GM18499 (cell line): ENCODE data around the gene PPIP5K2.
"Not testable (repeated sequence)": the region's sequence is repeated elsewhere in the genome, so short reads cannot be mapped to it uniquely, and the experiment has no call there.

ENCODE experiments used
- ATAC-seq: cut with Tn5 transposase; IDR thresholded peaks from one replicate; pipeline ENCODE4 v1.9.1; 2021; ENCODE audit warnings: moderate number of reproducible peaks; ENCODE audit not compliant: insufficient read depth, unreplicated experiment

Gene PPIP5K2

DNA sequence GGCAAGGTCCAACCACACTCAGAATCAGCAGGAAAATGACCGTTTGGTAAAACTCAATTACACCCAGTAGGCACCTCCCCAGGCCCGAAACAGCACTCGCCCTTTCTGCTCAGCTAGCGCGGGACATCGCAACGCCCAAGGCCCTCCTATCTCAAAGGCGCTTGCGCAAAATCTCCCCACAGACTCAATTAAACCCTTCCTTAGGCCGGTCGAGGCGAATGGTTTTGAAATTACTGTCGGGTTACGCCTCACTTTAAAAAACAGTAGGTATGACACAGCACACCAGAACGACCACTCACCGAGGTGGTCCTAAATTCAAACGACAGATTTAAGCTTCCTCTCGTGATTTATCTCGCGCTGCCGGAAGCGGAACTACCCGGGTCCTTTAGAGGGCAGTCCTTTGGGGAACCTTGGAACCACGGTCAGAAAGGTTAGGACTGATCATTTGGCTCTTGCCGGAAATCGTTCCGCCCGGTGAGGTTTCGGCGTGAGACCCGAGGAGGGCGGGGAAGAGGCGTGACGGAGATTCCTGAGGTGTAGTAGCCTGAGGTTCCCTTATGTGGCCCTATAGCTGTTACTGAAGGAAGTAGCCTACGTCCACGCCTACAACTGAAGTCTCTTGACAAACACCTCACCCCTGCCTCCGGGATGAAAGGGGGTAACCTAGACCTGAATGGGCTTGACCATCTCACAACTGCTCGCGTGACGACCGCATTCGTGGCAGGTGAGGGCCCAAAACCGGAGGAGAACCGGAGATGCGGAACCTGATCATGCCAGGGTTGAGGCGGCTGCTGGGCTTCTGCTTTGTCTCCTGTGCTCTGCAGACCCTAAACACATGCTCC, at the start of gene PPIP5K2, which contains the start of gene GIN1:
Gene PPIP5K2 (plus strand): TSS at position 537 of the 842 bp plus-strand sequence. CDS start 9,289 bp downstream, outside the sequence.
Gene GIN1 (minus strand): TSS at position 374 of the 842 bp plus-strand sequence. CDS start 11,431 bp downstream, outside the sequence.
- ATAC-seq: peak; percentile 91

DNA sequence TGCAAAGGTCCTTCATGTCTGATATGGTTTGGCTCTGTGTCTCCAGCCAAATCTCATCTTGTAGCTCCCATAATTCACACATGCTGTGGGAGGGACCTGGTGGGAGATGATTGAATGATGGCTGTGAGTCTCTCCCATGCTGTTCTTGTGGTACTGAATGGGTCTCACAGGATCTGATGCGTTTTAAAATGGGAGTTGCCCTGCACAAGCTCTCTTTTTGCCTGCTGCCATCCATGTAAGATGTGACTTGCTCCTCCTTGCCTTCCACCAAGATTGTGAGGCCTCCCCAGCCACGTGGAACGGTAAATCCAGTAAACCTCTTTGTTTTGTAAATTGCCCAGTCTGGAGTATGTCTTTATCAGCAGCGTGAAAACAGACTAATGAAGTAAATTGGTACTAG, 46.6 kb upstream of the PPIP5K2 start:
- ATAC-seq: not testable (repeated sequence)

DNA sequence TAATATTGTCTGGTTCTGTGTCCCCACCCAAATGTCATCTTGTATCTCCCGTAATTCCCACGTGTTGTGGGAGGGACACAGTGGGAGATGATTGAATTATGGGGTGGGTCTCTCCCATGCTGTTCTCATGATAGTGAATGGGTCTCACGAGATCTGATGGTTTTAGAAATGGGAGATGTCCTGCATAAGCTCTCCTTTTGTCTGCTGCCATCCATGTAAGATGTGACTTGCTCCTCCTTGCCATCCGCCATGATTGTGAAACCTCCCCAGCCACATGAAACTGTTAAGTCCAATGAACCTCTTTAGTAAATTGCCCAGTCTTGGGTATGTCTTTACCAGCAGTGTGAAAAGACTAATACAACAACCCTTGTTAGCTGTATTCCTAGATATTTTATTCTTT, 44.7 kb upstream of the PPIP5K2 start:
- ATAC-seq: no peak

DNA sequence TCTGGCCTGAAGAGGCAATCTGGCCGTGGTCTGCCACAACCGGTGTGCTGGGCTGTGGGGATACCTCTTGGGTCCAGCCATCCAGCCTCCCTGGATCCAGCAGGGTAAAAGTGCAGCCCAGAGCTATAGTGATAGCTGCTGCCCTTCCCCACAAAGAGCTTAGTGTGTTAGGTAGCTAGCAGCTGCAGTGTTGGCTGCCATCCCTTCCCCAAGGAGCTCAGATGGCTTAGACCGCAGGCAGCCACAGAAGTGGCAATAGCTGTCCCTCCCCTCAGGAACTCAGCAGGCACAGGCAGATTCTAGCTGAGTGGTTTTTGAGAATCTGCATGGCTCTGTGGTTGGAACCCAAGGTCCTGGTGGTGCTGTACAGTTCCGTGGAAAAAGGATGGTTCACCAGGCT, 40.3 kb upstream of the PPIP5K2 start:
- ATAC-seq: no peak

DNA sequence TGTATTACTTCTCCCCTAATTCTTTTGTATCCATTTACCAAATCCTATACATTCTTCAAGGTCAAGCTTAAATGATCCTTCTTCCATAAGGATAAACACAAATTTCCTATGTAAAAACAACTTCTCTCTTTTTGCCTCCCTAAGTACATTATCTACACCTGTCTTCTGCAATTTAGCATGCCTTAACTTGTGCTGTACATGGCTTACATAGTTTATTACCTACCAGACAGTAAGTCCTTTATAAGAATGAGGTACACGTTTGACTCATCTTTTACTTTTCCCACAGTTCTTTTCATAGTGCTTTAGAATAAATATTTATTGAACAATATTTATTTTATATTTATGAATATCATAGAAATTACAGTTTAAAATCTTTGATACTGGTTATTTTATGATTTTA, 33.6 kb upstream of the PPIP5K2 start:
- ATAC-seq: no peak

DNA sequence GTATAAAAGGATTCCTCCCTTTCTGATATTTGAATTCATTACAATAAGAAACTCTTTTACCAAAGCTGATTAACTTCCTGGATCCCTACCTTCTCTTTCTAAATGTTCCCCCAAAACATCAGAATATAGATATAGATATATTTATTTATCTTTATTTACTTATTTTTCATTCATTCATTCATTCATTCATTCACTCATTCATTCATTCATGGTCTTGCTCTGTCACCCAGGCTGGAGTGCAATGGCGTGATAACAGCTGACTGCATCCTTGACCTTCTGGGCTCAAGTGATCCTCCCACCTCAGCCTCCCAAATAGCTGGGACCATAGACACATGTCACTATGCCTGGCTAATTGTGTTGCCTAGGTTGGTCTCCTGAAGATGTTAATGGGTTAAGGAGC, 30.8 kb upstream of the PPIP5K2 start:
- ATAC-seq: no peak

DNA sequence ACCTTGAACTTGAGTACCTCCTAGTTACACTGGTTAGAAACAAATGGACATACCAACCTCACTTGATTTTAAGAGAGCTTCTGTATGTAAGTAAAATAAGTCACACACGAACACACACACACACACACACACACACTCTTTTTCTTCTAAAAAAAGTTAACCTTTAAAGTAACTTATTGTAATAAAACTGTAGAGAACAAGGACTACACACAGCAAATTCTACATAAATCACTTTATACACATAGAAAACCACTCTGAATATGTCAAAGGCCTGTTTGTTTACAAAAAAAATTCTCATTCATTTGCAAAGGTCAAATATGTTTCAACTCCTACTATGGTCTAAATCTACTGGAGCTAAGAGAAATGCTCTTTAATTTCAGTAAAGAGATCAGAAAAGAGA, 29.3 kb upstream of the PPIP5K2 start:
- ATAC-seq: no peak

DNA sequence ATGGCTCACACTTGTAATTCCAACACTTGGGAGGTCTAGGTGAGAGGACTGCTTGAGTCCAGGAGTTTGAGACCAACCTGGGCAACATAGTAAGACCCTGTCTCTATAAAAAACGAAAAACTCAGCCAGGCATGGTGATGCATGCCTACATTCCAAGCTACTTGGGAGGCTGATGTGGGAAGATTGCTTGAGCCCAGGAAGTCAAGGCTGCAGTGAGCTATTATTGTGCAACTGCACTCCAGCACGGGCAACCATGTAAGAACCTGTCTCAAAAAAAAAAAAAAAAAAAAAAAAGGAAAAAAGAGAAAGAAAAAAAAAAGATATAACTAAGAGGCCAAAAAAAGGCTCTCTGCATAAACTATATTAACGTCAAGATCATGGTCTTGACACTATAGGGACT, 27.4 kb upstream of the PPIP5K2 start:
- ATAC-seq: no peak

DNA sequence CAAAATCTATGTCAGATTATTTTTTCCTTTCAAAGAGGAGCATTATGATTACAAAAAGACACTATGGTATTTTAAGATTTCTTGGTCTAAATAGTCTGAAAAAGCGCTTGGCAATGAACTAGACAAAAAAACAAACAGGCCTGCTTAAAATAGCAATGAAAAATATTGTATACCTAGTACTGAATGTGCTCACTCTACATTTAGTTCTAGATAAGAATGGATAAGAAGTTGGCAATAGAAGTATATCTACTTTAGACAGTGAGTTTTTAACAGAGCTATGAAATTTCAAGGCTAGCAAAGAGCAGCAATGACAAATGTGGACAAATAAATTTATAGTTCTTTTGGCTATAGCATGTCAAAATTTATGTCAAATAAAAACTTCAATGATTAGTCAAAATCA, 26.4 kb upstream of the PPIP5K2 start:
- no peak for ATAC-seq

DNA sequence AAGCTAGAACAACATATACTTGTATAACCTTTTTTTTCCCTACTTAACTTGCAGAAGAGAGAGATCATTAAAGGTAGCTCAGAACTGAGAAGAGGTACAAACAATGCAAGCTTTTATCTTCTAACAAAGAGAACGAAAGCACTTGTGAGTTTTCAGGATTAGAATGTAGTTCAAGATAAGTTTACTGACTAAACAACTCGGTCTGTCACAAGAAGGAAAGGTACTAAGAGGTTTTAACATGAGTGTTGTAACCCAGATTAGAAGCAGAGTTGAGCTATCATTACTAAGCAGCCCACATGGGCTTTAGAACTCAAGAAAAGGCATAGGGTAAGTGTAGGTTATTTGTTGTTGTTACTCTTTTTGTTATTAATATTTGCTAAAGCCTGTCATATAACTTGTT, 25.4 kb upstream of the PPIP5K2 start:
- ATAC-seq: no peak

DNA sequence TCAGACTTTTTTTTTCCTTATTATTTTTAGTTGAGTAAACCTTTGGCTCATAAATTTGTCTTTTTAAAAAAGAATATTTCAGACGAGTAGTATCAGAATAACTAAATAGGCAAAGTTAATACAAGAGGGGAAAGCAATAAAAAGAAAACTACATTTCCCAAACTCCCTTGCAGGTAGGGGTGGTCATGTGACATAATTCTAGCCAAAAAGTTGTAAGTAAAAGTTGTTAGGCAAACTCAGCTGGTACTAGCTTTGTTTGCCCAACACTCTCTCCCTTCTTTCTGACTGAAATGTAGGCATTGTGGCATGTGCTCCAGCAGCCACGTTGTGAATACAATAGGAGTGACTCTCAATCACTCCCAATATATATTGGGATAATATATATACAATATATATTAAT, 21.1 kb upstream of the PPIP5K2 start:
- ATAC-seq: no peak

DNA sequence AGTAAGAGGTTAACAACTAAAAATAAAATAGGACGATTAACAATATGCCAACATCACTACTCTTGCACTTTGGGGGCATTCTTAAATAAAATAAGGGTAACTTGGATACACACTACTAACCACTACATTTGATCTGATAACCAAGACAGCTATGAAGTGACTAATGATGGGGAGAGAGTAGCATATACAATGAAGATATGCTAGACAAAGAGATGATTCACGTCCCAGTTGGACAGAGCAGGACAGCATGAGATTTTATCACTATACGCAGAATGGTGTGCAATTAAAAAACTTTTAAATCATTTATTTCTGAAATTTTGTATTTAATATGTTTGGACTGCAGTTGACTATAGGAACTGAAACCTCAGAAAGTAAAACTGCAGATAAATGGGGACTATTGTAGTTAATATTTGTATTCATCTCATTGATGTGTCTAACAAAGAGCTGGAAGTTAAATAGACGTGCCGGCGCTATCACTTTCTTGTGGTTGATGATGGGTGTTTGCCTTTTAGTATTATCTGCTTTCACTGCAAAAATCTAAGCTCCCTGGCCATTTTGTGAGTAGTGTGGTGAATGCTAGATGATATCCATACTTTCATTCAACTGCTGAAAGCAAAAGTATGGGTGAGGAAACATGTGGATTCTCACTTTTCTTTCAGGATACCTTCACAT, 18.9 kb upstream of the PPIP5K2 start:
- ATAC-seq: no peak

DNA sequence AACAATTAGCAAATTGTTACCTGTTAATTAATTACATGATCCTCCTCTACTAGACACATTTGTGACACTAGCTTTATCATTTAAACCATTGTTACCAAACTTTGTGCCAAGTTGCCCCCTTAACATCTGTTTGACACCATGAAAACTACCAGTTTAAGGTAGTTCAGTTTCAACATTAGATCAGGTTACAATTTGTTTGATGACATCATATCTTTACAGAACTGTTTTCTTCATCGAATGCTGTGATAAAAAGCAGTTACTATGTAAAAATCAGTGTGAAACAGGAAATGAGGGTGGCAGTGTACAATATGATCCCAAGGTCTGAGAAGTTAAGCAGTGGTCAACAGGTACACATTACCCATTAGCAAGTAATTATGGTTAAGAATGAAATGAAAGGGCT, 17.9 kb upstream of the PPIP5K2 start:
- ATAC-seq: no peak

DNA sequence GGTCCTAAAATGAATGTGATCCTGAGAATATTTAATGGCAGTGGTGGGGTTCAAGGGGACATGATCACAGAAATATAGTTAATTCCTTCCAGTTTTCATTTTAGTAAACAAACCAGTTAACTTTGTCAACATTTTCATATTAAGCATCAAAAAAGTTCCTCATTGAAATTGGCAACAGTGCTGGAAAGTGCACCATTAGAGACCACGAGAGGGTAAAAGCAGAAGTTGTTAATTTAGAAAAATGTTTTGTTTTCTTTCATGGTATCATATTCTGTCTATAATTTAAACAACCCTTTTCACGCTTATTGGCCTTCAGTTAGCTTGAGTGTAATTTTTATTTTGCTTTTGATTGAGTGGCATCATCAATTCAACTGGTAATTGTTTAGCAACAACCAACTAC, 12.0 kb upstream of the PPIP5K2 start:
- ATAC-seq: no peak

DNA sequence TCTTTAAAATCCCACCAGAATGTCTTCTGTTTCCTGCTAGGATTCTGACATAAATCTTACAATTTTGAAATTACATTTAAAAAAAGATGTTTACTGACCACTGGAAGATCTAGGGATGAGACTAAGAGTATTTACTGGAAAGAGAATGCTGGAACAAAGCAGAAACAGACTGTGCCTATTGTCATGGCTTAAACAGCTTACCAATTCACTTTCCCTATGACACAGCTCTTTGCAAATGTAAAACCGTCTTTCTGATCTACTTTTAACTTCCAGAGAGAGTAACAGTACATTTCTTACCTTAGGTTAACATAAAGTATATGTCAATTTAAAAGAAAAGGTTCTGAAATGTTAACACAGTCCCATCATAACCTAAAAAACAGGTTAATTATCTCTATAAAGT, 10.8 kb upstream of the PPIP5K2 start:
- no peak for ATAC-seq

DNA sequence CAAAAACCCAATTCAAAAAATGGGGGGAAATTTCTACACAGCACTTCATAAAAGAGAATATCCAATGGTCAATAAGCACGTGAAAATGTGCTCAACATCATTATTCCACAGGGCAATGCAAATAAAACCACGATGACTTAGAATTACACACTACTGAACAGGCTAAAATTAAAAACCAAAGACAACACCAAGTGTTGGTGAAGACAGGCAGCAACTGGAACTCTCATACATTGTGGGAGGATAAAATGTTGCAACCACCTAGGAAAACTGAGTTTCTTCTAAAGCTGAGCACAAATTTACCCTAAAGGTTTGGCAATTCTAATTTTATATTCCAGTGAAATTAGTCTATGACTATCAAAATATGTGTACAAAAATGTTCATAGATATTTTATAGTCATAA, 9.7 kb upstream of the PPIP5K2 start:
- no peak for ATAC-seq

DNA sequence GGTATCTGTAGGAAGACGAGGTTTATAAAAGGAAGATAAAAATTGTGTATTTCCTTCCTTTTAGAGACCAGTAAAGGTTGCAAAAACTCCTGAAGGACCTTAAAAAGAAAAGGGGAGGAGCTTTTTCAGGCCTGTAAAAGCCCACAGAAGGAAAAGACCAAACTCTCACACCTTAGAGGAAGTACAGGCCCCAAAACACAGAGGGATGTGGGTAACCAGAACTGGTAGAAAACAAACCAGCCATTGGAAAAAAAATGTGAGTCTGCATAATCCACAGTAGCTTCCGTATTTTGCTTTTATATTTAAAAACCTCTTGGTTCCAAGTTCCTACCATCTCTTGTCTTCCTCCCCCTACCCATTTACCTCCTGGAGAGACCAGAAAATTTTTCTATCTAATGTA, 8.6 kb upstream of the PPIP5K2 start:
- no peak for ATAC-seq

DNA sequence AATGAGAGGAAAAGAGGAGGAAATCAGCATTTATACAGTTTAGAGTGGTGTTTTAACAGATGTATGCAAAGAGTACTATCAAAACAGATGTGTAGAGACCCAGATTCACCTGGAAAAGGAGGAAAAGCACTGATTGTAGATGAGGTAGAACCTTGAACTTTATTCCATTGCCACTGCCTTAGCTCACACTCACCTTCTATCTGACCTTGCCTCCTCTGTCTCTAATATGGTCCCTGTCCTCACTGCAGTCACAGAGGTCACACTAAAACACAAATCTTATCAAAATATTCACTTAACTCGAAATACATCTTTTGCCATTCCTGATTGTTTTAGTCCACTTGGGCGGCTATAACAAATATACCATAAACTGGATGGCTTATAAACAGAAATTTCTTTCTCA, 7.2 kb upstream of the PPIP5K2 start:
- no peak for ATAC-seq

DNA sequence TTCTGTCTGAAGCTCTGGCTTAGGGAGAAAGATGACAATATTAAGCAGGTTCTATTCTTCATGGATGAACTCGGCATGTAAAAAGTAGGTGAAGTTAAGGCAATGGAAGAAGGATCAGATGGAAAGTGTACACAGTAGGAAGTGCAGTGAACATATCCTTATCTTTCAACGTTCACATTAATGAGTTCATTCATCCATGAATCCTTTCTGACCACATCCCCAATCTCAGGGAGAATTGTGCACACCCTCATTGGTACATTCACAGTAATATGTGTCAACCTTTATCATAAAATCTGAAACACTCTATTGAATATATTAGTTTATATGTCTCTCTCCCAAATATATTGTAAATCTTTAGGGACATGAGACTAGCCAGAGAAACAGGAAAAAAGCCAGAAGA, 5.7 kb upstream of the PPIP5K2 start:
- ATAC-seq: no peak

DNA sequence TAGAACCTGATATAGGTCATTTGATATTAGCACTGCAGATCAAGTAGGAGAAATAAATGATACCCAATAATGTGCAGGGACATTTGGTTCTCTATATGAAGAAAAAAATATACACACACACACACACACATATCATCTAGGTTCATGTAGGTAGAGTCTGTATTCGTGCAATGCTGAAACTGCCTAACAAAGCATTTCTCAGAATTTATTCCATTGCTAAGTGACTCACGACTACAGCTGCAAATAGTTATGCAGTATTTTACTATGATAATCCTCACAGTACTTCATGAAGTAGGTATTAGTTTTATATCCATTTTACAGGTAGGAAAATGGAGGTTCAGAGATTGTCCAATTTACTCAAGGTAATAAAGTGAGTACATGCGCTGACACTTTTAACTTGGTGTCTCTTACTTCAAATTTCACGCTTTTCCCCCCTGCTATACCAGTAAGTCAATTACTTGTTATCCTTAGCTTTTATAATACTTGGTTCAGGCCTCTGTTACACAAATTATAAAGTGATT, 2.6 kb upstream of the PPIP5K2 start:
- no peak for ATAC-seq

DNA sequence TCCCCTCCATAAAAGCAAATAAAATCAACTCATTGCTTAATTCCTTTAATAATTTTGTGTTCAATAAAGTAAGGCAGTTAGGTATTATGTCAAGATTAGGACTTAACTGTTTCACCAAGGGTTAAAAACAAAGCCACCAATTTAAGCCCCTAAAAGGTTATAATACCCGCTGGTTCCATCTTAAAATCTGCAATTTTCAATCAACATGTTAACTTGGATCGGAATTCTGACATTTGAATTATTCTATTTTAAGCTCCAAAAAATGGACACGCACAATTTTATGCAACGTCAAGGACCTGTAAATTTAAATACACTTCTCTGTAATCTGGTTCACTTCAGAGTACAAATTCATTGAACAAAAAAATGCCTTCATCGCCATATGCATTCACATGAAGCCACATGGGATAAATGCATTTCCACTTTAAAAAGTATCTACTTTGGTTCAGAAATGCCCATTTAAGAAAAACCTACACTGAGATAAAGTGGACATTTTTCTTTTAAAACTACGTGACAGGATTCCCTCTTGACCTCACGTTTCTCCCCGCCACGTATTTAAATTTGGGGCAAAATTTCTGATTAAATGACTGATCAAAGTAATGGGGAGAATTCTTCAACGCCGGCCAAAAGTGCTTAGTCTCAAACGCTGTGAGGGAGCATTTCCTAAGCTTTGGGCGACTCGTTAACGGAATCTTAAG, 884 bp upstream of the PPIP5K2 start:
- no peak for ATAC-seq
